ENCODE data around the gene SCG5.
"Not testable (repeated sequence)": the region's sequence is repeated elsewhere in the genome, so short reads cannot be mapped to it uniquely, and the experiment has no call there.

DNA sequence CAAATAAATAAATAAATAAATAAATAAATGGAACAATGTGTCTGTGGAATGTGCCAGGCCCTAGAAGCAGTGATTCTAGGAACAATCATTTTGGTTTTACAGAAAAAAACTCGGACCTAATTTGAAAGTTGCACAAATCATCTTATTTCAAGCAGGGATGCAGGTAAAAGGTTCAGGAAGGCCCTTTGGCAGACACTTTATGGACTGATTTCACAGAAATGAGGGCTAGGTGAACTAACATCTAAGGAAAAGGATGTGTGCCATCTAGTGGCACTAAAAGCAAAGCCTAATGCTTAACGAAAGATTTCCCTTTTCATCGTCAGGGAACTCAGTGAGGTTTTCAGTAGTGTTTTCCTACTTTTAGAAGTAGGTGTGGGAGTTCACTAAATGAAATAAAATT, 30.8 kb upstream of the SCG5 start:
- TF ChIP-seq, protein P1, sequence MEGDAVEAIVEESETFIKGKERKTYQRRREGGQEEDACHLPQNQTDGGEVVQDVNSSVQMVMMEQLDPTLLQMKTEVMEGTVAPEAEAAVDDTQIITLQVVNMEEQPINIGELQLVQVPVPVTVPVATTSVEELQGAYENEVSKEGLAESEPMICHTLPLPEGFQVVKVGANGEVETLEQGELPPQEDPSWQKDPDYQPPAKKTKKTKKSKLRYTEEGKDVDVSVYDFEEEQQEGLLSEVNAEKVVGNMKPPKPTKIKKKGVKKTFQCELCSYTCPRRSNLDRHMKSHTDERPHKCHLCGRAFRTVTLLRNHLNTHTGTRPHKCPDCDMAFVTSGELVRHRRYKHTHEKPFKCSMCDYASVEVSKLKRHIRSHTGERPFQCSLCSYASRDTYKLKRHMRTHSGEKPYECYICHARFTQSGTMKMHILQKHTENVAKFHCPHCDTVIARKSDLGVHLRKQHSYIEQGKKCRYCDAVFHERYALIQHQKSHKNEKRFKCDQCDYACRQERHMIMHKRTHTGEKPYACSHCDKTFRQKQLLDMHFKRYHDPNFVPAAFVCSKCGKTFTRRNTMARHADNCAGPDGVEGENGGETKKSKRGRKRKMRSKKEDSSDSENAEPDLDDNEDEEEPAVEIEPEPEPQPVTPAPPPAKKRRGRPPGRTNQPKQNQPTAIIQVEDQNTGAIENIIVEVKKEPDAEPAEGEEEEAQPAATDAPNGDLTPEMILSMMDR (IDR thresholded peaks at IDR 0.05; ENCODE audit: low read length): not testable (repeated sequence)
- not testable (repeated sequence) for TF ChIP-seq EZH2 (IDR thresholded peaks at IDR 0.05; ENCODE audit: borderline replicate concordance, low read length)

Measured in OCI-LY1 (cell line).